Gastroesophageal sphincter (tissue), 4 donors: ENCODE data around the gene ACTMAP. TPM values are rescaled to one million over a fixed set of nuclear protein-coding genes. Genes with fewer than 3 reads are reported as not detected.
"Not testable (repeated sequence)": the region's sequence is repeated elsewhere in the genome, so short reads cannot be mapped to it uniquely, and the experiment has no call there.

Experiments used
- ATAC-seq: fragments of 150-250 bp; one replicate; pipeline ENCODE4 v1.9.1; 2016; ENCODE audit warnings: mild to moderate bottlenecking, moderate library complexity
- H3K27ac ChIP-seq, 4 donors: fragments of 200-600 bp; sonication (generic) in 3 of 4; 1 replicate in 3 of 4; 2 replicates in 1 of 4; pipeline ENCODE4 v1.5.1; 2016 to 2019
- H3K27me3 ChIP-seq: fragments of 200-600 bp; sonication (generic); one replicate; pipeline ENCODE4 v1.5.1; 2019
- H3K36me3 ChIP-seq, 2 donors: fragments of 200-600 bp; sonication (generic); one replicate each; pipeline ENCODE4 v1.5.1; 2019; ENCODE audit warnings: control low read depth in 1 of 2
- H3K4me1 ChIP-seq, 3 donors: fragments of 200-600 bp; sonication (generic); 1 replicate in 2 of 3; 2 replicates in 1 of 3; pipeline ENCODE4 v1.5.1; 2016 to 2019; ENCODE audit warnings: control low read depth in 2 of 3
- H3K4me3 ChIP-seq, 2 donors: fragments of 200-600 bp; sonication (generic); one replicate each; pipeline ENCODE4 v1.5.1; 2019; ENCODE audit warnings: mild to moderate bottlenecking in 1 of 2, moderate library complexity in 1 of 2
- H3K9me3 ChIP-seq, 3 donors: fragments of 200-600 bp; sonication (generic); one replicate each; pipeline ENCODE4 v1.5.1; 2017 to 2019; ENCODE audit warnings: control low read depth in 2 of 3
- EP300 ChIP-seq: sonication (generic); formaldehyde crosslinking; IDR thresholded peaks from one replicate; pipeline ENCODE4 v1.6.1; 2017; ENCODE audit warnings: antibody characterized with exemption, mild to moderate bottlenecking
- POLR2A ChIP-seq, 2 donors: fragments of 450-650 bp; IDR thresholded peaks; one replicate each; pipeline ENCODE4 v1.6.1; 2017; ENCODE audit warnings: antibody characterized with exemption in 2 of 2, mild to moderate bottlenecking in 2 of 2, moderate library complexity in 1 of 2
- POLR2AphosphoS5 ChIP-seq: sonication (generic); formaldehyde crosslinking; IDR thresholded peaks from one replicate; pipeline ENCODE4 v1.6.1; 2017; ENCODE audit warnings: antibody characterized with exemption
- WGBS, 2 donors: methylation state at CpG; one replicate each; pipeline ENCODE4 v1.1.5; 2018; ENCODE audit warnings: low coverage in 1 of 2; 5-methylcytosine and 5-hydroxymethylcytosine counted together
- total RNA-seq, 4 donors: library from RNA; depleted of rRNA; stranded (reverse); fragments of >200 nt; gene quantifications; one replicate each; pipeline ENCODE4 v1.1.0, GENCODE V29; 2016
- TF ChIP-seq, protein P1 (sequence below), 4 experiments: fragments of 200-600 bp in 2 of 4; fragments of 450-650 bp in 2 of 4; sonication (generic) in 1 of 4; IDR thresholded peaks; one replicate each; pipeline ENCODE4 v1.5.1; 2017 to 2019; ENCODE audit warnings: antibody characterized with exemption in 4 of 4, mild to moderate bottlenecking in 2 of 4, moderate library complexity in 2 of 4

The ACTMAP gene
- total RNA-seq, 4 donors from 2014 or later, result 0.89 to 2.4 (median 2.0) TPM

GRCh38 chr19:40736661-40737060 lies 13.6 kb downstream of the ACTMAP start:
- ATAC-seq, result no peak
- Histone ChIP-seq H3K27me3 (no peaks in the 10 kb centered on the region), H3K27ac (no peak overlapping the region), H3K36me3 (peaks cover 0 to 91% of the 10 kb centered on the region in 2 donors), H3K4me3 (no peak overlapping the region), H3K4me1 (peaks cover 0 to 27% (median 3%) of the 10 kb centered on the region in 3 donors), H3K9me3 (no peaks in the 10 kb centered on the region)
- 75% methylated on average over 4 of the region's 9 CpGs; no CpG with 5 or more reads in 1 of the 2 donors for WGBS, 2 donors
- TF ChIP-seq, protein P1, sequence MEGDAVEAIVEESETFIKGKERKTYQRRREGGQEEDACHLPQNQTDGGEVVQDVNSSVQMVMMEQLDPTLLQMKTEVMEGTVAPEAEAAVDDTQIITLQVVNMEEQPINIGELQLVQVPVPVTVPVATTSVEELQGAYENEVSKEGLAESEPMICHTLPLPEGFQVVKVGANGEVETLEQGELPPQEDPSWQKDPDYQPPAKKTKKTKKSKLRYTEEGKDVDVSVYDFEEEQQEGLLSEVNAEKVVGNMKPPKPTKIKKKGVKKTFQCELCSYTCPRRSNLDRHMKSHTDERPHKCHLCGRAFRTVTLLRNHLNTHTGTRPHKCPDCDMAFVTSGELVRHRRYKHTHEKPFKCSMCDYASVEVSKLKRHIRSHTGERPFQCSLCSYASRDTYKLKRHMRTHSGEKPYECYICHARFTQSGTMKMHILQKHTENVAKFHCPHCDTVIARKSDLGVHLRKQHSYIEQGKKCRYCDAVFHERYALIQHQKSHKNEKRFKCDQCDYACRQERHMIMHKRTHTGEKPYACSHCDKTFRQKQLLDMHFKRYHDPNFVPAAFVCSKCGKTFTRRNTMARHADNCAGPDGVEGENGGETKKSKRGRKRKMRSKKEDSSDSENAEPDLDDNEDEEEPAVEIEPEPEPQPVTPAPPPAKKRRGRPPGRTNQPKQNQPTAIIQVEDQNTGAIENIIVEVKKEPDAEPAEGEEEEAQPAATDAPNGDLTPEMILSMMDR (IDR thresholded peaks at IDR 0.05), result no peak
- TF ChIP-seq POLR2AphosphoS5, result no peak
- no peak for TF ChIP-seq POLR2A (IDR thresholded peaks at IDR 0.05)
- TF ChIP-seq EP300, result no peak

DNA sequence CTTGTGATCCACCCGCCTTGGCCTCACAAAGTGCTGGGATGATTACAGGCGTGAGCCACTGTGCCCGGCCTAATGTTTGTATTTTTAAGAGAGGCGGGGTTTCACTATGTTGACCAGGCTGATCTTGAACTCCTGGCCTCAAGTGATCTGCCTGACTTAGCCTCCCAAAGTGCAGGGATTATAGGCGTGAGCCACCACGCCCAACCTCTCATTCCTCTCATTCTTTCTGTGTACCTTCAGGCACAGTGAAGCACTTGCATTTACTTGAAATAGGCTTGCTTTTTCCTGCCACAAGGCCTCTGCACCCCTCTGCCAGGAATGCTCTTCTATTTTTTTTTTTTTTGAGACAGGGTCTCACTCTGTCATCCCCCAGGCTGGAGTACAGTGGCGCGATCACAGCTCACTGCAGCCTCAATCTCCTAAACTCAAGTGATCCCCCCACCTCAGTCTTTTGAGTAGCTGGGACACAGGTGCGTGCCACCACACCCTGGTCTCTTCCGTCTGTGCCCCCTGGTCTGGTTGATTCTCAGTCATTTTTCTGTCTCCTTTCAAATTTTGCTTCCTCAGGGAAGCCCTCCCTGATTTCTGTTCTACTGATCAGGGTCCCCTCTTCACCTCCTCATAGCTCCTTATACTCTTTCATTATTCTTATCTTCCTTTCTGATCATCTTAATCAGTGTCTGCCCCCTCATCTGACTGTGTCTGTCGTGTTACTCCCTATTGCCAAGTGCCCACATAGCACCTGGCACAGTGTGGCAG lies 15.1 kb downstream of the ACTMAP start:
- Histone ChIP-seq H3K9me3 (no peaks in the 10 kb centered on the region), H3K27ac (no peak overlapping the region), H3K4me3 (no peak overlapping the region), H3K27me3 (no peaks in the 10 kb centered on the region), H3K36me3 (peaks cover 0 to 100% of the 10 kb centered on the region in 2 donors), H3K4me1 (peaks cover 0 to 12% (median 3%) of the 10 kb centered on the region in 3 donors)
- WGBS, 2 donors, result 82 to 100% methylated on average over 2 to 6 of the region's 11 CpGs
- no peak for TF ChIP-seq EP300
- no peak for TF ChIP-seq POLR2AphosphoS5
- TF ChIP-seq, protein P1 (IDR thresholded peaks at IDR 0.05), result no peak
- no peak for TF ChIP-seq POLR2A (IDR thresholded peaks at IDR 0.05)
- no peak for ATAC-seq

DNA sequence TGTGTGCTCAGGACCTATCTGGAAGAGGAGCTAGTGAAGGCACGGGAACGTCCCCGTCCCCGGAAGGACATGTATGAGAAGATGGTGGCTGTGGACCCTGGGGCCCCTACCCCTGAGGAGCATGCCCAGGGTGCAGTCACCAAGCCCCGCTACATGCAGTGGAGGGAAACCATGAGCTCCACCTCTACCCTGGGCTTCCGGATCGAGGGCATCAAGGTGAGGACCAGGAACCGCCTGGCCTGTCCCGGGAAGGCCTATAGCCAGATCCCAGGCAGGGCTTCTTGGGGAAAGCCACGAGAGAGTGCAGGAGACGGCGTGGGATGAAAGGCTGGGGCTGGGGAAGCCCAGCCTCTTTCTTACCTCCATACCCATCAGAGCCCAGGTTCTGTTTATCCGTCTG lies 17.1 kb downstream of the ACTMAP start:
- peaks cover 0 to 100% of the 10 kb centered on the region in 2 donors for H3K36me3 ChIP-seq
- ATAC-seq, result no peak
- TF ChIP-seq, protein P1 (IDR thresholded peaks at IDR 0.05), result no peak
- TF ChIP-seq POLR2A (IDR thresholded peaks at IDR 0.05), result no peak
- no peak for TF ChIP-seq POLR2AphosphoS5
- no peak for TF ChIP-seq EP300
- WGBS, 2 donors, result 83 to 100% methylated on average over 1 to 4 of the region's 13 CpGs
- H3K4me3 ChIP-seq, result no peak overlapping the region
- no peaks in the 10 kb centered on the region for H3K4me1 ChIP-seq
- no peaks in the 10 kb centered on the region for H3K27me3 ChIP-seq
- H3K27ac ChIP-seq, result no peak overlapping the region
- H3K9me3 ChIP-seq, result no peaks in the 10 kb centered on the region

- H3K36me3 ChIP-seq, result peaks cover 0 to 100% of the 10 kb centered on the region in 2 donors
- not testable (repeated sequence) for H3K4me3 ChIP-seq, H3K27me3 ChIP-seq, H3K27ac ChIP-seq, H3K9me3 ChIP-seq, ATAC-seq, H3K4me1 ChIP-seq
- 91 to 92% methylated on average over 14 of the region's 16 CpGs for WGBS, 2 donors
Measured at GRCh38 chr19:40732304-40732703, 18.0 kb downstream of the ACTMAP start.

- H3K27me3 ChIP-seq, ATAC-seq, H3K9me3 ChIP-seq, H3K4me3 ChIP-seq, H3K4me1 ChIP-seq, H3K27ac ChIP-seq: not testable (repeated sequence)
- 67 to 77% methylated on average over 3 to 5 of the region's 5 CpGs for WGBS, 2 donors
- H3K36me3 ChIP-seq, result peaks cover 3 to 100% of the 10 kb centered on the region in 2 donors
Measured at GRCh38 chr19:40730065-40730464, 20.2 kb downstream of the ACTMAP start.

GRCh38 chr19:40726279-40726678 lies 24.0 kb downstream of the ACTMAP start:
- Histone ChIP-seq H3K4me3 (no peak overlapping the region), H3K27ac (no peak overlapping the region), H3K27me3 (no peaks in the 10 kb centered on the region), H3K36me3 (peaks cover 3 to 87% of the 10 kb centered on the region in 2 donors), H3K9me3 (no peaks in the 10 kb centered on the region), H3K4me1 (peaks cover 0 to 42% (median 18%) of the 10 kb centered on the region in 3 donors)
- 60 to 100% methylated on average over 2 to 4 of the region's 4 CpGs for whole genome bisulfite sequencing, 2 donors
- TF ChIP-seq, protein P1 (IDR thresholded peaks at IDR 0.05), result no peak
- ATAC-seq, result no peak
